ENCODE results near the gene DAB2IP. TPM values are rescaled to one million over a fixed set of nuclear protein-coding genes. Genes with fewer than 3 reads are reported as not detected.

The DAB2IP gene
- total and polyA plus RNA-seq, 2 of the 4 experiments (the other 2 are of a cell fraction), result 5.6 to 17.2 TPM

GRCh38 chr9:121610638-121610953 lies 40.8 kb upstream of the DAB2IP start:
- Histone ChIP-seq H3K9me1 (ENCODE audit: insufficient read depth, low read length) (peaks cover 11% of the 10 kb centered on the region), H3K79me1 (ENCODE audit: low read depth in 1 of 2, low read length in 2 of 2) (peaks cover 5 to 17% of the 10 kb centered on the region in 2 experiments; a peak in 2 of 4 replicates), H3K9ac (ENCODE audit: low read depth, low read length) (no peak overlapping the region), H4K8ac (ENCODE audit: low read depth in 2 of 2, low read length in 2 of 2) (no peak overlapping the region), H3K9me3 (ENCODE audit: control insufficient read depth, insufficient read depth, low read length) (no peaks in the 10 kb centered on the region), H2BK20ac (ENCODE audit: low read depth, low read length) (no peak overlapping the region), H3K4me1 (ENCODE audit: control insufficient read depth, insufficient read depth, low read length) (peaks cover 12% of the 10 kb centered on the region; the same call in 1 of the 2 replicates), H3K4me2 (ENCODE audit: low read depth, low read length) (no peak overlapping the region), H2AK5ac (ENCODE audit: low read depth, low read length) (0 out of 2 replicates have a peak overlapping the region, but pooled peaks have one; percentile 37), H3K4ac (ENCODE audit: low read depth, low read length) (no peak overlapping the region; the same call in 1 of the 2 replicates), H2AK9ac (replicated peaks; ENCODE audit: low read depth, low read length, poor library complexity) (peak overlapping the region; percentile 42), H3K18ac (ENCODE audit: low read depth, low read length) (no peak overlapping the region), H4K91ac (ENCODE audit: insufficient read depth, low read depth, low read length) (no peak overlapping the region; the same call in 1 of the 2 replicates), H3K4me3 (ENCODE audit: insufficient read depth, low read depth, low read length) (no peak overlapping the region), H2BK15ac (ENCODE audit: low read depth, low read length) (no peak overlapping the region), H2BK120ac (ENCODE audit: low read depth, low read length) (no peak overlapping the region), H4K20me1 (ENCODE audit: insufficient read depth, low read length) (peaks cover 35% of the 10 kb centered on the region; the same call in 1 of the 2 replicates), H2AFZ (replicated peaks; ENCODE audit: low read length, poor library complexity) (no peak overlapping the region), H3K27ac (ENCODE audit: insufficient read depth, low read length) (no peak overlapping the region), H3K36me3 (ENCODE audit: control insufficient read depth, insufficient read depth, low read length) (no peaks in the 10 kb centered on the region), H3K27me3 (ENCODE audit: control insufficient read depth, insufficient read depth, low read length) (peaks cover 2% of the 10 kb centered on the region), H3K23ac (ENCODE audit: low read depth, low read length) (no peak overlapping the region), H2BK5ac (ENCODE audit: low read depth, low read length, poor library complexity, severe bottlenecking) (no peak overlapping the region), H4K5ac (ENCODE audit: low read depth, low read length) (no peak overlapping the region), H3K56ac (ENCODE audit: extremely low read depth, insufficient read depth, low read length) (no peak overlapping the region), H3K14ac (replicated peaks; ENCODE audit: low read depth, low read length) (no peak overlapping the region)
- ChIA-PET CTCF (interaction anchor here (1.3 kb wide), 1 partner anchor 12 kb away, joined by 9 read pairs; no protein-coding TSS in a partner anchor), POLR2A (ENCODE audit: unreplicated experiment) (no interaction called here)
- DNase-seq (no peak), ATAC-seq (ENCODE audit: low read depth) (no peak)
- BruUV-seq (replicated peaks), result no TSS peak
- no peak for TF ChIP-seq POLR2A (IDR thresholded peaks at IDR 0.05; ENCODE audit: low read depth, low read length)
- TF ChIP-seq USF2 (IDR thresholded peaks at IDR 0.05; ENCODE audit: low read depth, low read length), result no peak
- TF ChIP-seq BHLHE40 (IDR thresholded peaks at IDR 0.05; ENCODE audit: low read depth, low read length), result no peak
- TF ChIP-seq CTCF (conservative IDR thresholded peaks at IDR 0.05; ENCODE audit: low read depth, low read length), result no peak
- no peak for TF ChIP-seq FOS (IDR thresholded peaks at IDR 0.05; ENCODE audit: low read depth, low read length)
- no peak for TF ChIP-seq MAFK (IDR thresholded peaks at IDR 0.05; ENCODE audit: low read depth, low read length)
- no peak for TF ChIP-seq MAZ (IDR thresholded peaks at IDR 0.05; ENCODE audit: borderline replicate concordance, low read depth, low read length)
- TF ChIP-seq RFX5 (IDR thresholded peaks at IDR 0.05; ENCODE audit: low read depth, low read length), result no peak
- no peak for TF ChIP-seq RAD21 (IDR thresholded peaks at IDR 0.05; ENCODE audit: low read length)
- TF ChIP-seq ELK1 (IDR thresholded peaks at IDR 0.05; ENCODE audit: borderline replicate concordance, low read depth, low read length), result no peak
- no peak for TF ChIP-seq CEBPB (IDR thresholded peaks at IDR 0.05; ENCODE audit: low read depth, low read length)
- TF ChIP-seq SMC3 (IDR thresholded peaks at IDR 0.05; ENCODE audit: low read depth, low read length), result no peak
- no peak for TF ChIP-seq MXI1 (IDR thresholded peaks at IDR 0.05; ENCODE audit: borderline replicate concordance, low read depth, low read length)
- TF ChIP-seq CHD1 (IDR thresholded peaks at IDR 0.05; ENCODE audit: low read depth, low read length), result no peak
- TF ChIP-seq NFE2L2 (IDR thresholded peaks at IDR 0.05; ENCODE audit: low read depth, low read length), result no peak
- no peak for TF ChIP-seq RCOR1 (IDR thresholded peaks at IDR 0.05; ENCODE audit: insufficient replicate concordance, low read length)
- no CpG with 5 or more reads among the region's 9 CpGs for WGBS, 2 experiments (ENCODE audit: extremely low coverage in 2 of 2, insufficient read length in 1 of 2)
- intact Hi-C loops (cut with micrococcal nuclease) (no loop called here), dilution Hi-C loops (cut with HindIII; ENCODE audit: low sequenced_read_pairs, unreplicated experiment) (no loop called here), in situ Hi-C loops (cut with MboI; ENCODE audit: low sequenced_read_pairs) (no loop called here)
